ENCODE data around the gene CDCP2. TPM values are rescaled to one million over a fixed set of nuclear protein-coding genes. Genes with fewer than 3 reads are reported as not detected.

The CDCP2 gene
- total RNA-seq, 1 donor from 2014 or later: not detected

- Mint-ChIP-seq H3K27ac (no peak overlapping the region), H3K36me3 (no peaks in the 10 kb centered on the region), H3K4me1 (no peaks in the 10 kb centered on the region), H3K9me3 (no peaks in the 10 kb centered on the region), H3K4me3 (no peak overlapping the region), H3K27me3 (ENCODE audit: low read depth) (no peaks in the 10 kb centered on the region)
- DNase-seq (ENCODE audit: low spot score in 2 of 2, unreplicated experiment in 2 of 2): no peak
- no peak for TF ChIP-seq CTCF (IDR thresholded peaks at IDR 0.05; ENCODE audit: unreplicated experiment)
These were observed 7.6 kb upstream of the CDCP2 start for GRCh38 chr1:54160351-54160750.

- no peak for TF ChIP-seq CTCF (IDR thresholded peaks at IDR 0.05; ENCODE audit: unreplicated experiment)
- H3K4me3 Mint-ChIP-seq: no peak overlapping the region
- H3K36me3 Mint-ChIP-seq: no peaks in the 10 kb centered on the region
- H3K4me1 Mint-ChIP-seq: no peaks in the 10 kb centered on the region
- DNase-seq (ENCODE audit: low spot score in 2 of 2, unreplicated experiment in 2 of 2): no peak
- H3K27ac Mint-ChIP-seq: no peak overlapping the region
- no peaks in the 10 kb centered on the region for H3K9me3 Mint-ChIP-seq
- no peaks in the 10 kb centered on the region for H3K27me3 Mint-ChIP-seq (ENCODE audit: low read depth)
These were observed 7.0 kb upstream of the CDCP2 start for GRCh38 chr1:54159733-54160316.

- no peak for TF ChIP-seq CTCF (IDR thresholded peaks at IDR 0.05; ENCODE audit: unreplicated experiment)
- no peak for DNase-seq (ENCODE audit: low spot score in 2 of 2, unreplicated experiment in 2 of 2)
- H3K9me3 Mint-ChIP-seq: no peaks in the 10 kb centered on the region
- H3K27ac Mint-ChIP-seq: no peak overlapping the region
- H3K27me3 Mint-ChIP-seq (ENCODE audit: low read depth): peaks cover 2% of the 10 kb centered on the region
- peaks cover 7% of the 10 kb centered on the region for H3K4me1 Mint-ChIP-seq
- no peaks in the 10 kb centered on the region for H3K36me3 Mint-ChIP-seq
- H3K4me3 Mint-ChIP-seq: no peak overlapping the region
These were observed 5.3 kb upstream of the CDCP2 start for GRCh38 chr1:54158071-54158470.

- peaks cover 2% of the 10 kb centered on the region for H3K27me3 Mint-ChIP-seq (ENCODE audit: low read depth)
- peaks cover 7% of the 10 kb centered on the region for H3K4me1 Mint-ChIP-seq
- no peak for DNase-seq (ENCODE audit: low spot score in 2 of 2, unreplicated experiment in 2 of 2)
- H3K9me3 Mint-ChIP-seq: no peaks in the 10 kb centered on the region
- no peak overlapping the region for H3K27ac Mint-ChIP-seq
- TF ChIP-seq CTCF (IDR thresholded peaks at IDR 0.05; ENCODE audit: unreplicated experiment): no peak
- H3K36me3 Mint-ChIP-seq: no peaks in the 10 kb centered on the region
- H3K4me3 Mint-ChIP-seq: no peak overlapping the region
These were observed 4.6 kb upstream of the CDCP2 start for GRCh38 chr1:54157401-54157800.

GRCh38 chr1:54156986-54157385 is 4.2 kb upstream of the CDCP2 start:
- peaks cover 7% of the 10 kb centered on the region for H3K4me1 Mint-ChIP-seq
- no peaks in the 10 kb centered on the region for H3K9me3 Mint-ChIP-seq
- TF ChIP-seq CTCF (IDR thresholded peaks at IDR 0.05; ENCODE audit: unreplicated experiment): no peak

GRCh38 chr1:54156201-54156600 is 3.4 kb upstream of the CDCP2 start:
- TF ChIP-seq CTCF (IDR thresholded peaks at IDR 0.05; ENCODE audit: unreplicated experiment): no peak
- Mint-ChIP-seq H3K4me1 (peaks cover 7% of the 10 kb centered on the region), H3K36me3 (no peaks in the 10 kb centered on the region), H3K27me3 (ENCODE audit: low read depth) (peaks cover 2% of the 10 kb centered on the region), H3K27ac (no peak overlapping the region), H3K9me3 (no peaks in the 10 kb centered on the region), H3K4me3 (no peak overlapping the region)
- no peak for DNase-seq (ENCODE audit: low spot score in 2 of 2, unreplicated experiment in 2 of 2)

More at GRCh38 chr1:54156986-54157385, 4.2 kb upstream of the CDCP2 start:
- no peak overlapping the region for H3K27ac Mint-ChIP-seq
- peaks cover 2% of the 10 kb centered on the region for H3K27me3 Mint-ChIP-seq (ENCODE audit: low read depth)
- no peak for DNase-seq (ENCODE audit: low spot score in 2 of 2, unreplicated experiment in 2 of 2)
- H3K36me3 Mint-ChIP-seq: no peaks in the 10 kb centered on the region
- H3K4me3 Mint-ChIP-seq: no peak overlapping the region
